PFSK-1 (cell line): ENCODE results near the gene ZBTB7A.

Experiments
- FOXP2 ChIP-seq: optimal IDR thresholded peaks from 2 replicates; pipeline ENCODE3; 2011; ENCODE audit warnings: borderline replicate concordance, control low read depth, inconsistent platforms; ENCODE audit not compliant: insufficient read depth; ENCODE audit errors: extremely low read length, extremely low read depth
- POLR2AphosphoS5 ChIP-seq: IDR thresholded peaks from 2 replicates; pipeline ENCODE4 v1.6.1; 2012; ENCODE audit warnings: low read depth, mild to moderate bottlenecking, control low read depth, low read length, moderate library complexity
- REST ChIP-seq, 2 experiments: IDR thresholded peaks; 2 replicates each; pipeline versions ENCODE4 v1.6.1 to v1.8.0; 2011 to 2012; ENCODE audit warnings: low read depth in 2 of 2, low read length in 2 of 2, control low read depth in 1 of 2, inconsistent platforms in 1 of 2, mild to moderate bottlenecking in 1 of 2, moderate library complexity in 1 of 2; ENCODE audit not compliant: insufficient read depth in 1 of 2
- SIN3A ChIP-seq: IDR thresholded peaks from 2 replicates; pipeline ENCODE4 v1.6.1; 2012; ENCODE audit warnings: mild to moderate bottlenecking, low read length, moderate library complexity, borderline replicate concordance; ENCODE audit not compliant: insufficient read depth
- TAF1 ChIP-seq: IDR thresholded peaks from 2 replicates; pipeline ENCODE4 v1.6.1; 2012; ENCODE audit warnings: low read length, control low read depth, borderline replicate concordance; ENCODE audit not compliant: insufficient read depth

Gene ZBTB7A

GRCh38 chr19:4113398-4114088, 46.8 kb upstream of the ZBTB7A start:
- no peak for TF ChIP-seq SIN3A

- TF ChIP-seq FOXP2 (no peak), TAF1 (no peak), REST (IDR thresholded peaks at IDR 0.05; ENCODE audit: insufficient read depth in 1 of 2, low read depth in 2 of 2, low read length in 2 of 2) (no peak), POLR2AphosphoS5 (no peak), SIN3A (no peak)
Observed at GRCh38 chr19:4112367-4112766, 45.7 kb upstream of the ZBTB7A start.

- TF ChIP-seq SIN3A = no peak
- TF ChIP-seq TAF1 = no peak
- no peak for TF ChIP-seq REST (IDR thresholded peaks at IDR 0.05; ENCODE audit: insufficient read depth in 1 of 2, low read depth in 2 of 2, low read length in 2 of 2)
- no peak for TF ChIP-seq FOXP2
- no peak for TF ChIP-seq POLR2AphosphoS5
Observed at GRCh38 chr19:4109626-4109945, 42.9 kb upstream of the ZBTB7A start.

- TF ChIP-seq FOXP2 (no peak), TAF1 (no peak), SIN3A (no peak), REST (IDR thresholded peaks at IDR 0.05; ENCODE audit: insufficient read depth in 1 of 2, low read depth in 2 of 2, low read length in 2 of 2) (no peak), POLR2AphosphoS5 (no peak)
Observed at GRCh38 chr19:4108767-4109625, 42.3 kb upstream of the ZBTB7A start.

GRCh38 chr19:4103080-4103433, 36.4 kb upstream of the ZBTB7A start:
- TF ChIP-seq SIN3A (no peak), FOXP2 (no peak), TAF1 (no peak), POLR2AphosphoS5 (no peak), REST (IDR thresholded peaks at IDR 0.05; ENCODE audit: insufficient read depth in 1 of 2, low read depth in 2 of 2, low read length in 2 of 2) (no peak)
